ENCODE results near the gene EVA1A. TPM values are rescaled to one million over a fixed set of nuclear protein-coding genes. Genes with fewer than 3 reads are reported as not detected.

The EVA1A gene
- total and polyA plus RNA-seq, 2 experiments from 2014 or later = 126 to 145 TPM

- no peak overlapping the region for H3K4me3 ChIP-seq
- H3K4me2 ChIP-seq (ENCODE audit: unreplicated experiment) = no peak overlapping the region
- H3F3A ChIP-seq (ENCODE audit: insufficient read depth) = no peaks in the 10 kb centered on the region
- no peaks in the 10 kb centered on the region for H3K9me2 ChIP-seq (ENCODE audit: insufficient read depth)
- no peaks in the 10 kb centered on the region for H3K27me3 ChIP-seq (replicated peaks; ENCODE audit: insufficient read depth)
- no peaks in the 10 kb centered on the region for H3K79me2 ChIP-seq (ENCODE audit: insufficient read depth)
- H4K20me1 ChIP-seq (ENCODE audit: insufficient read depth) = no peaks in the 10 kb centered on the region
- no peaks in the 10 kb centered on the region for H3K9me3 ChIP-seq (ENCODE audit: low read depth)
- peaks cover 4% of the 10 kb centered on the region; the same call in 1 of the 2 replicates for H3K4me1 ChIP-seq (ENCODE audit: insufficient read depth)
- in situ Hi-C loops (cut with MboI) = no loop called here
- WGBS, 2 experiments (ENCODE audit: low coverage in 1 of 2, low lambda C conversion rate in 2 of 2, missing lambda C conversion rate in 2 of 2) = 6 to 16% methylated on average over 2 of the region's 2 CpGs
- no peaks in the 10 kb centered on the region for H3K36me3 ChIP-seq (ENCODE audit: low read depth)
- DNase-seq = peak; percentile 55
- no peak overlapping the region for H3K27ac ChIP-seq
- no peak overlapping the region for H2AFZ ChIP-seq
- TF ChIP-seq EZH2 (IDR thresholded peaks at IDR 0.05; ENCODE audit: insufficient read depth, poor library complexity, severe bottlenecking) = no peak
- TF ChIP-seq EZH2phosphoT487 (IDR thresholded peaks at IDR 0.05; ENCODE audit: insufficient read depth, low read depth) = no peak
- no peak overlapping the region for H3K9ac ChIP-seq
These were observed 84.0 kb downstream of the EVA1A start for GRCh38 chr2:75476761-75477160.

DNA sequence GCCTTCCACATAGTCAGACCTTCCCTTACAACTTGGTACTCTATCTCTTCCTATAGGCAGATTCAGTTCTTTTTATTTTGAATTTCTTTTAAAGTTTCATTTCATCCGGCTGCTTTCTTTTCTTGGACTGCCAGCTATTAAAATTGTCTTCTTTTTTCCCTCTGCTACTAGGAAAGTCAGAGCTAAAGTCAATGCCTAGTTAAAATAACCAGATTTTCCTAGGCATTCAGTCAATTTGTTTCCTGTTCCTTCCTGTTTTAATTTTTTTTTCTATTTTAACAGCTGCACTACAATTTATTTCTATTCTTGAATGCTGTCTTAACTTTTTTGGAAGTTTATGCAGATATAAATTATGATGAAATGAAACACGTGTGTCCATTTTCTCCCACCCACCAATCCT is 84.8 kb downstream of the EVA1A start:
- Histone ChIP-seq H3F3A (ENCODE audit: insufficient read depth) (no peaks in the 10 kb centered on the region), H3K9me2 (ENCODE audit: insufficient read depth) (no peaks in the 10 kb centered on the region), H3K36me3 (ENCODE audit: low read depth) (no peaks in the 10 kb centered on the region), H3K4me3 (no peak overlapping the region), H3K27ac (no peak overlapping the region), H3K9me3 (ENCODE audit: low read depth) (no peaks in the 10 kb centered on the region), H3K79me2 (ENCODE audit: insufficient read depth) (no peaks in the 10 kb centered on the region), H3K4me2 (ENCODE audit: unreplicated experiment) (no peak overlapping the region), H3K9ac (no peak overlapping the region), H4K20me1 (ENCODE audit: insufficient read depth) (no peaks in the 10 kb centered on the region), H3K27me3 (replicated peaks; ENCODE audit: insufficient read depth) (no peaks in the 10 kb centered on the region), H3K4me1 (ENCODE audit: insufficient read depth) (peaks cover 4% of the 10 kb centered on the region; the same call in 1 of the 2 replicates), H2AFZ (no peak overlapping the region)
- 66 to 70% methylated on average over 2 of the region's 2 CpGs for WGBS, 2 experiments (ENCODE audit: low coverage in 1 of 2, low lambda C conversion rate in 2 of 2, missing lambda C conversion rate in 2 of 2)
- in situ Hi-C loops (cut with MboI) = no loop called here
- TF ChIP-seq EZH2 (IDR thresholded peaks at IDR 0.05; ENCODE audit: insufficient read depth, poor library complexity, severe bottlenecking) = no peak
- no peak for TF ChIP-seq EZH2phosphoT487 (IDR thresholded peaks at IDR 0.05; ENCODE audit: insufficient read depth, low read depth)
- DNase-seq = no peak

GRCh38 chr2:75475049-75475448 is 85.7 kb downstream of the EVA1A start:
- in situ Hi-C loops (cut with MboI) = no loop called here
- no peak overlapping the region for H2AFZ ChIP-seq
- no peaks in the 10 kb centered on the region for H3K9me3 ChIP-seq (ENCODE audit: low read depth)
- no peaks in the 10 kb centered on the region for H3K27me3 ChIP-seq (replicated peaks; ENCODE audit: insufficient read depth)
- DNase-seq = no peak
- no peak overlapping the region for H3K4me3 ChIP-seq
- no peak overlapping the region for H3K4me2 ChIP-seq (ENCODE audit: unreplicated experiment)
- TF ChIP-seq EZH2phosphoT487 (IDR thresholded peaks at IDR 0.05; ENCODE audit: insufficient read depth, low read depth) (no peak), EZH2 (IDR thresholded peaks at IDR 0.05; ENCODE audit: insufficient read depth, poor library complexity, severe bottlenecking) (no peak)
- no peak overlapping the region for H3K27ac ChIP-seq
- no peaks in the 10 kb centered on the region for H3K36me3 ChIP-seq (ENCODE audit: low read depth)
- no peaks in the 10 kb centered on the region for H3F3A ChIP-seq (ENCODE audit: insufficient read depth)
- no peaks in the 10 kb centered on the region for H3K9me2 ChIP-seq (ENCODE audit: insufficient read depth)
- H4K20me1 ChIP-seq (ENCODE audit: insufficient read depth) = no peaks in the 10 kb centered on the region
- no peak overlapping the region for H3K9ac ChIP-seq
- no peaks in the 10 kb centered on the region for H3K79me2 ChIP-seq (ENCODE audit: insufficient read depth)
- H3K4me1 ChIP-seq (ENCODE audit: insufficient read depth) = peaks cover 4% of the 10 kb centered on the region; the same call in 1 of the 2 replicates
- 70 to 73% methylated on average over 2 of the region's 2 CpGs for WGBS, 2 experiments (ENCODE audit: low coverage in 1 of 2, low lambda C conversion rate in 2 of 2, missing lambda C conversion rate in 2 of 2)

GRCh38 chr2:75474115-75474514 is 86.6 kb downstream of the EVA1A start:
- H2AFZ ChIP-seq = no peak overlapping the region
- H3K4me2 ChIP-seq (ENCODE audit: unreplicated experiment) = no peak overlapping the region
- 70 to 74% methylated on average over 8 of the region's 8 CpGs for WGBS, 2 experiments (ENCODE audit: low coverage in 1 of 2, low lambda C conversion rate in 2 of 2, missing lambda C conversion rate in 2 of 2)
- no peak overlapping the region for H3K27ac ChIP-seq
- no peak overlapping the region for H3K9ac ChIP-seq
- no peaks in the 10 kb centered on the region for H3F3A ChIP-seq (ENCODE audit: insufficient read depth)
- DNase-seq = no peak
- TF ChIP-seq EZH2 (IDR thresholded peaks at IDR 0.05; ENCODE audit: insufficient read depth, poor library complexity, severe bottlenecking) = no peak
- TF ChIP-seq EZH2phosphoT487 (IDR thresholded peaks at IDR 0.05; ENCODE audit: insufficient read depth, low read depth) = no peak
- H3K4me1 ChIP-seq (ENCODE audit: insufficient read depth) = peaks cover 4% of the 10 kb centered on the region; the same call in 1 of the 2 replicates
- H3K79me2 ChIP-seq (ENCODE audit: insufficient read depth) = no peaks in the 10 kb centered on the region
- H3K9me3 ChIP-seq (ENCODE audit: low read depth) = no peaks in the 10 kb centered on the region
- in situ Hi-C loops (cut with MboI) = no loop called here
- no peaks in the 10 kb centered on the region for H3K36me3 ChIP-seq (ENCODE audit: low read depth)
- no peaks in the 10 kb centered on the region for H3K27me3 ChIP-seq (replicated peaks; ENCODE audit: insufficient read depth)
- no peak overlapping the region for H3K4me3 ChIP-seq
- no peaks in the 10 kb centered on the region for H4K20me1 ChIP-seq (ENCODE audit: insufficient read depth)
- no peaks in the 10 kb centered on the region for H3K9me2 ChIP-seq (ENCODE audit: insufficient read depth)

Measured in GM23248 (cell line).